Fibroblast of skin of right quadriceps (primary cell): Measurements from ENCODE around the gene USF3.
"Not testable (repeated sequence)": the region's sequence is repeated elsewhere in the genome, so short reads cannot be mapped to it uniquely, and the experiment has no call there.

ENCODE experiments used
- DNase-seq: peaks from one replicate; pipeline ENCODE4 v3.0.0-alpha.2; 2013

Gene USF3

DNA sequence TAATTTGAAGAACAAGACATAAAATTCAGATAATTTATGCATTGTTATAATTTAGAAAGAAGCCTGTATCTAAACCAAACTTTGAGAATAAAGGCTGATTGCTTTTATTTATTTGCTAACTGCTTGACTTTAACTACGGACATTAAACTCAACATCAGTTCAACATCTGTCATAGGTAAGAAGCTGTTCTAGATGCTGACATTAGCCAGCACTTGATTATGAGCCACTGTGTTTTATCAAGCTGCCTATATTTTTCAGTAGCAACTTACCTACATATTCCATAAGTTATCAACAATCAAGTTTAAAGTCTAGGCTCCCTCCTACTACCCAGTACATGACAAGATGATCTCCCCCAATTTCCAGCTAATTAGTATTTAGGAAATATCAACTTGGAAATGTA is 42.1 kb downstream of the USF3 start:
- no peak for DNase-seq

DNA sequence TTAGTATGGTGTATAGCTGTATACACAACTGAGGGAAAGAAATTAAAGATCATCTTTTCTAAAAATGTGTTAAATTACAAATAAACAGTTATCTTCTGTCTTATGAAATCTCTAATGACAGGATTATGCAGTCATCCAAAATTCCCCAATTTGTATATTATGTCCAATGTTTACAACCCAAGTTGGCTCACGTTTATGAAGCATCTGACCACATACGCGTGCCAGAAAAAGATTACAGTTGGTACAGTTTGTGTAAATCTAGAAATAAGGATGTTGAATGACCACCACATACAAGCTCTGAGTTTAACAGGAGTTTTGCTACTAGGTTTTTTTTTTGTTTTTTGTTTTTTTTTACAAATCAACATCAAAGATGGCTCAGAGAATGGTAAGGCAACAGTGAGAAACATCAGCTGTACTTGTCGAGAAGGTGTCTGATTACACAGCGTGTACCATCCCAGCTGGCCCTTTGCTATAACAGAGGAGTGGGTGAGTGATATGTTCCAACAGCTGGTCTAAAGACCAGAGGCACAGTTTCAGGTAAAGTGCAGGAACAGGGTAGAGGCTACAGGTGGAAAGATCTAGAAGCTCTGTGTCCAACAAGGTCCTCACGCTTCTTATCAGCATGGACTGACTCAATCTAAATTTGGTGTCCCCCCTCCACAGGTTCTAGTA is 47.1 kb downstream of the USF3 start:
- no peak for DNase-seq

DNA sequence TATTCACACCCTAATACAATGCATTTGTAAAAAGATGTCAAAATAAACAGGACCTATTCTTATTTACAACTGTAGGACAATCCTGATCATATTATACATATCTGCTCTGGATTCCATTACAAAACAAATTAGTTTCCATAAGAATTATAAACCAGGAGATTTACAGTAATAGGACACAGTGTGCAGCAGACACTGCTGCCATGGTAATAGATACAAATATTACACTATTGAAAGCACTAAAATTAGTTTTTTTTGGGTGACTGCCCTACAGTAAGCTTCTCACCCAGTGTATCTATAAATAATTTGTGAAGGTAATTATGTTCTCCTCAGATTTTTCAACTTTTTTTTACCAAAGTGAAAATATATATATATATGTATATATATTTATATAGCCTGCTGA is 47.9 kb downstream of the USF3 start:
- DNase-seq = no peak

DNA sequence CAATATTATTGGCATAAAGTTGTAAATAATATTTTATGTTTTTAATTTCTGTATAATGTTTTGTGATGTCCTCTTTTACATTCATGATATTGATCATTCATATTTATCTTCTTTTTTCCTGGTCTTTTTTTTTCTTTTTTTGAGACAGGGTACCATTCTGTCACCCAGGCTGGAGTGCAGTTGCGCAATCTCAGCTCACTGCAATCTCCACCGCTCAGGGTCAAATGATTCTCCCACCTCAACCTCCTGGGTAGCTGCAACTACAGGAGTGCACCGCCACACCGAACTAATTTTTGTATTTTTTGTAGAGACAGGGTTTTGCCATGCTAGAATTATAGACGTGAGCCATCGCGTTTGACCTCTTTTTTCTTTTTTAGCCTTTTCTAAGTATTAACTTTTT is 52.9 kb downstream of the USF3 start:
- DNase-seq = no peak

DNA sequence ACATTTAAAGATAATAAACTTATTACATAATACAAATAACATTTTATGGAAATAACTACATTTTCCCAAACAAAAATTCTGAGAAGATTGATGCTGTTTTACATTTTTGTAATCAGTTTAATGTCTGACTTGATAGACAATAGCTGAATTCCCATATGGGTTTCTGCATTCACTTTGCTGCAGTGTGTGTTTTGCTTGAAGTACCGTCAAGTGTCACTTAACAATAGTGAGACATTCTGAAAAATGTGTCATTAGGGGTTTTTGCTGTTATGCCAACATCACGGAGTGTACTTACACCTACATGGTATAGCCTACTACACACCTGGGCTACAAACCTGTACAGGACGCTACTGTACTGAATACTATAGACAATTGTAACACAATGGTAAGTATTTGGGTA is 57.5 kb downstream of the USF3 start:
- DNase-seq = no peak

DNA sequence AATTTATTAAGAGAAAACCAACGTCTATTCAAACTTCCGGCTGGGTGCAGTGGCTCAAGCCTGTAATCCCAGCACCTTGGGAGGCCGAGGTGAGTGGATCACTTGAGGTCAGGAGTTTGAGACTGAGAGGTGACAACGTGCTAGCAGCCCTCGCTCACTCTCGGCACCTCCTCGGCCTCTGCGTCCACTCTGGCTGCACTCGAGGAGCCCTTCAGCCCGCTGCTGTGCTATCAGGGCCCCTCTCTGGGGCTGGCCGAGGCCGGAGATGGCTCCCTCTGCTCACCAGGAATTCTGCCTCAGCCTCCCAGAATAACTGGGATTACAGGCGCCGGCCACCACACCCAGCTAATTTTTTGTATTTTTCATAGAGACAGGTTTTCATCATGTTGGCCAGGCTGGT is 58.7 kb downstream of the USF3 start:
- DNase-seq = no peak

DNA sequence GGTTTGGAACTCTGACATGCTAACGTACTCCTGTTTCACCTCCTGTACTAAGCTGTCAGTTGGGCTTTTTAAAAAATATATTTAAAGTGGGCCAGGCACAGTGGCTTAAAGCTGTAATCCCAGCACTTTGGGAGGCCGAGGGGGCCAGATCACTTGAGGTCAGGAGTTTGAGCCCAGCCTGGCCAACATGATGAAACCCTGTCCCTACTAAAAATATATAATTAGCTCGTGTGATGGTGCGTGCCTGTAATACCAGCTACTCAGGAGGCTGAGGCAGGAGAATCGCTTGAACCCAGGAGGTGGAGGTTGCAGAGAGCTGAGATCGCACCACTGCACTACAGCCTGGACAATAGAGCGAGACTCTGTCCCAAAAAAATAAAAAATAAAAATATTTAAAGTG is 60.4 kb downstream of the USF3 start:
- DNase-seq = not testable (repeated sequence)

DNA sequence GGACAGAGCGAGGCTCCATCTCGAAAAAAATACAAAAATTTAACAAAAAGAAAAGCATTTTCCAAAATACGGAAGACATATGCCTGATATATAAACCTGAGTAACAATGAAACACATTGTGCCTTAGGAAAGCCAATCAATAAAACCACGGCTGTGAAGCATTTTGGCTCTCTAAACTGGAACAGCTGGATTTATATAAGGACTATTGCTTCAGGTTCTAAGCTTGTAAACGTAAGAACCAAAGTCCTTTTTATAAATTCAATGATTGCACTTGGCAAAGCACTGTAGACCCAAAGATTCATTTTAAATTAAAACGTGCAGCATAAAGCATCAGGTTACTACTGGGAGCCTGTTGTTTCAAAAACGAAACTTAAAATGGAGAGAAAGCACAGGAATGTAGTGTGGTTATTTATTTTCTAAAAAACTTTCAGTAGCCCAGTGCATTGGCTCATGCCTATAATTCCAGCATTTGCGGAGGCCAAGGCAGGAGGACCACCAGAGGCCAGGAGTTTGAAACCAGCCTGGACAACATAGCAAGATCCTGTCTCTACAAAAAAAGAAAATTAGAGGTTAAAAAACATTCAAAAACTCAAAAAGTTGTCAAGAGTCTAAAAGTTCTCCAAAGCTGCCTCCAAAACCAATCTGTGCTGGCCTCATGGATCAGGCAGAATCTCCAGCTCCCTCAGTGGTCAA is 61.5 kb downstream of the USF3 start:
- no peak for DNase-seq

DNA sequence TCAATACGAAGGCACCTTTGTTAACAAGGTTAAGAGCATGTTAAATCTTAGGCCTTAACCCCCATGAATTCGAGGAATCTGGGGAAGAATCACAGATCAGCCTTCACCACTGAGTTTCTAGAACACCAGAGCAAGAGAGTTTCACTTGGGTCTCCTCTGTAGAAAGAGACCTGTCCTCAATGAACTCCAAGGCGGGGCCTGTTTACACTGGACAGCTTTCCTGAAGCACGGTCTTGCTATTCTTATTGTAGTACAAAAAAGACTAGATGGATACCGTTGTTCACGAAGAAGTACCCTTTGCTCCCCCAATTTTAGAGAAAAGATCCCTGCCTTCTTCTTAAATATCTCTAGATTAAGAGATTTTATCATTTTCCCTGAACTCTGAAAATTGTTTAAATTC is 64.9 kb downstream of the USF3 start:
- no peak for DNase-seq

DNA sequence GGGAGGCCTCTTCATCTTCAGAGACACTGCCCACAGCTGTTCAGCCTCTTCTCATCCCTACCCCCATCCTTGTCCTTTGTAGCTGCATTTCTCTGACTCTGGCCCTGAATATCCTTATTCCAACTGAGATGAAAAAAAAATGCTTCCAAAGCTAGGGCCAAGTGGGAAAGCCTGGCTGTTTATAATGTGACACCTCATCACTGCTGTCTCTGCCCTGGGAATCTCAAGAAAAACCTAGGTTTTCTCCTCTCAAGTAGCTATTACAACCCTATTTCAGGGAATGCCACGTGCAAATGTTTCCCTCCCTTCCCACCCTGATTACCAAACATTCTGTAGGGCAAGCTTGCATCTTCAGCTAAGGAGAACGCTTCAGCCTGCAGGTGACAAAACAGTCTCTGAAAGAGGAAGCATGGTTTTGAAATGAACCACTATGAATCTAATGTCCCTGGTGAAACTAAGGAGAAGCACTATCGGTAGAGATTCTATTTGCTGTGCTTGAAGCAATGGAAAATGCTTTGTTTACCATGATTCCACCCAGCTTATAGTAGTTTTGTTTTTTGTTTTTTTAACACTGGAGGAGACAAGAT is 65.4 kb downstream of the USF3 start:
- no peak for DNase-seq

DNA sequence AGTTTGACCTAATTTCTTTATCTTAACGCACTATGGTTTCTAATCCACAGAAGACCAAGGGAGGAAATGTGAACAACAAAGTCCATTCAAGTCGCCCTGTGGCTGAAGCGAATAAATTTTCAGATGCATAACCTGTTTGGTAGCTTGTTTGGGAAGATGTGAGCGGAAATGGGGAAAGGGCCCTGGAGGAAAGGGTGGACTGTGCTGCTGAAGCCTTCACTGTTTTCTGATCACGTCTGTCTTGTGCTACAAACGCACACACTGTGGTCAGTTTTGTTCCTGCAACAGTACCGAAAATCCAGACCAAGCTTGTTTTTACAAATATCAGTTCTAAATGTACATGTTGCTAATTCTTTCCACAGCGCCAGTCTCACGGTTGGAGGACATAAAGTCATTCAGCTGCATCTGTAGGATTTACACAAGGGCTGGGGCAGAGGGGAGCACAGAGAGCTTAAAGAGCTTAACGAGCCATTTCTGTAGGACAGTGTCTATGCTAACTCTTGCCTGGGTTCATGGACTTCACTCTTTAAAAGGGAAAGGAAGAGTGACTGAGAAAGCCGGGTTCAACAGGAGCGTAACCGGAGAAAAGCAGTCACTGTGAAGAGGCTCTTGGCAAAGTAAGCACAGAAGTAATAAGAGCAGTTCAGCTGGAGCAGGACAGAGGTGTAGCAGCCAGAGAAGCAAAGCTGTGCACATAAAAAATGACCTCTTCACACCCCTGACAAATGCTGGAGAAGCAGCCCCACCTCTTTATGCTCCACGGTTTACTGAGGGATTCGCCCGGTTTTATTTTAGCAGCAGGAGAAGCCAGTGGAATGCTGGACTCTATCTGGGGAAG is 66.6 kb downstream of the USF3 start:
- DNase-seq = no peak

DNA sequence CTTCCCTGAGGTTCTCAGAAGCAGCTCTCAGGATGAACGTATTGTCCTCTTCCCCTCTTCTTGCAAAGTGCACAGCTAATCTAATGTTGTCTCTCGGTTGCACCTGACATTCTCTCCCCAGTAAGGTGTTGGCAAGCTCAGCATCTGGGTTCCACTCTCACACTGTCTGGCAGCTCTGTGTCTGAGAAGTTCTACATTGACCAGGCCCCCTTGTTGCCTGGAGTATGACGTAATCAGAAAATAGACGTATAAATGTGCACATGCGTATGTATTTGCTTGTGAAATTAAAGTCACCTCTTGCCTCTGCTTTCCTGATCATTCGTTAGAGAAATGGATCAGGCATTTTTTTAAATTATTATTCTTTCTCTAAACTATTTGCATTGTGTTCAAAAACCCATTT is 67.7 kb downstream of the USF3 start:
- DNase-seq = no peak

DNA sequence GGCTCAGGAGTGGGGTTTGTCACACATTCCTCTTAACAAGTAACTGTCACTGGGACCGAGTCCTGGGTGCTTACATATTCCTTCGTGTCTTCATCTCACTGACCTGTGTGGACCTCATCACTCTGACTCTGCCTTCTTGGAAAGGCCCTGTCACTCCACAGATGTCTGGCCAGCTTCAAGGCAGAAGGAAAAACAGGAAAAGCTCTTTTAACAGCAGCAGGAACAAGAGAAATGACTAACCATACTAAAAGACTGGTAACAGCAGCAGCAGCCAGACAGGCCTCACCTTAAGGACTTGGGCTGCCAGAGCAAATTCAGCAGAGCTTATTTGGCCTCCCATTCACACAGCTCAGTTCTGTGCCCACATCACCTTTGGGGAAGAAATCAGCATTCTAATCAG is 68.1 kb downstream of the USF3 start:
- no peak for DNase-seq

DNA sequence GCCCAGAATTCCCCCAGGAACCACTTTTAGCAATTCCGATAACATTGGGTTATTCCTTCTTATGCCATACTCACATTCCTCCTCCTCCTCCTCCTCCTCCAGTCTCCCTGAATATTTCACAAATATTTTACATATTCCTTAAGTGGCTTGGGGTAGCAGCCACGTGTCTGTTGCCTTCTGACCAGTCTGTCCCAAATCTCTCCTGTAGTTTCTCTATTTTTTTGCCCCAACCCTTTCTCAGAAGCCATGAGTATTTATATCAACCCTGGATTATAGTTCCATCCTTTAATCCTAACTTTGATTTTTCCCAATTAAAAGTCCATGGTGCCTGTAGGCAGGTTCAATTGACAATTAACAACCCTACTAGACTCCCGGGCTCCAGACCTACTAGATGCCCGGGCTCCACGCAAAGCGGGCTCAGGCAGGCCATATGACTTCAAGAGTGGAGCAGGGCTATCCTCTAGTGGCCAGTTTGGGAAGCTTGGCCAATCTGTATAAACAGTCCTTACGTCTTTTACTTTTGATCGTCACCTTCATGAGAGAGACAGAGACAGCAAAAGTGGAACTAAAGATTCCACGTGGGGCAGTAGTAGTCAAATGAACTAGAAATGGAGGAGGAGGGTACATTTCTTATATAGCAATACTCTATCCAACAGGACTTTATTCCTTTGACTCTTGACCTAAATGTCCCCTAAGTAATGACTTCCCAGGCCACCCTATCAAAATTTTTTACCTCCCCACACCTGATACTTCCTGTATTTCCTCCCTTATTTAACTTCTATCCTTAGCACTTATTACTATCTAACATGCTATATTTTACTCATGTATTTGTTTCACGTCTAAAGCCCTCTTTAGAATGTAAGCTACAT is 69.7 kb downstream of the USF3 start:
- peak; percentile 53 for DNase-seq

DNA sequence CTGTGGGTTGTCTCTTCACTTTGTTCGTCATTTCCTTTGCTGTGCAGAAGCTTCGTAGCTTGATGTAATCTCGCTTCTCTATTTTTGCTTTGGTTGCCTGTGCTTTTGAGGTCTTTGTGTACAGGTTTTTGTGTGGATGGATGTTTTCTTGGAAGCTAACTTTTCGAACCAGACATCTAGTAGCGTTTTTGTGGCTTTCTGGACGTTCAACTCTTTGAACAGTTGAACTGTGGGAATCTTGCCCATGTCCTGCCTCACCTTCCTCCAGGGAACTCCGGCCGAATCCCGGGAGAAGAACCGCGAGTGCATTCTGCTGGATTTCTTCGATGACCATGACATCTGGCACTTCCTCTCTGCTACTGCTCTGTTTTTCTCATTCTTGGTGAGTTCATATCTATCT is 70.6 kb downstream of the USF3 start:
- no peak for DNase-seq

DNA sequence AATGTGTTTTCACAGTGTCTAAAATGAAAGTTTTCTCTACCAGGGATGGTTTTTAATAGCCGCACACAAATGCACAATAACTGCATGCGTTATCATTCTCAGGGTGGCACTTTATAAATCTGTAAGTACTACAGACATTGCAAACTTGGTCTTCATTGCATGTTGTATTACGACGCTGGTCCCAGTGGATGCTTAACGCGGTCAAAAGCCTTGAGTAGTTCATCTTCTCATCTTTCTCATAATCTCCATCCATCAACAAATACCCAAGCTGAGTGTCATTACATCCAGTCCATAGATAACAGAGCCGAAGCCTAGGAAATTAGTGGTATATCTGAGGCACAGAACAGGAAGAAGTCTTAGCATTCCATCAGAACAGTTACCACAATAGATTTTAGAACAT is 72.6 kb downstream of the USF3 start:
- no peak for DNase-seq

DNA sequence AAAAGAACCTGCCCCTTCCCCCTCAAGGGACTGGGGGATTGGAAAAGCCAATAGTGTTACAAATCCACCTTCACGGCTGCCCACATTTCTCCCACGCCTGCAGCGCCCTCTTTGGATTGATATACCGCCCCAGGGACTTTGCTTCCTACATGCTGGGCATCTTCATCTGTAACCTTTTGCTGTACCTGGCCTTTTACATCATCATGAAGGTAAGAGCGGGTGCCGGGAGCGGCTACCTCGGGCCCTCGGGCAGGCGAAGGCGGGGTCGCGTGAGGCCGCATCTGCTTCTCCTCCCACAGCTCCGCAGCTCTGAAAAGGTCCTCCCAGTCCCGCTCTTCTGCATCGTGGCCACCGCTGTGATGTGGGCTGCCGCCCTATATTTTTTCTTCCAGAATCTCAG is 73.1 kb downstream of the USF3 start:
- DNase-seq = no peak

DNA sequence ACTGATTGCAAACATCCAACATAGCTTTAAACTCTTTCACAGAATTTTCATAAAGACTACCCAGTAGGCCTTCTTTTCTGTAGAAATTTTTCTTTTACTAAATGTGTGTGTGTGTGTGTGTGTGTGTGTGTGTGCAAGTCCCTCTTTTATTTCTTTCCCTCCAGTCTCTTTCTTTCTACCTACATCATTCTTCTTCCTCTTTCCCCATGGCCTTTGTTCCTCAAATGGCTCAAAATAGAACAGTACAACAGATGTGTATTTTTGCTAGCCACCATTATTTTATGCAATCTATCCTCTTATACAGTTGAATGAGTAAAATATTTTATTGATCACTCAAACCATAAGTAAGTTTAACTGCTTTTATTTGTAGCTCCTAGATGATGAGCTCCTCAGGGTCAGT is 76.4 kb downstream of the USF3 start:
- DNase-seq = no peak

DNA sequence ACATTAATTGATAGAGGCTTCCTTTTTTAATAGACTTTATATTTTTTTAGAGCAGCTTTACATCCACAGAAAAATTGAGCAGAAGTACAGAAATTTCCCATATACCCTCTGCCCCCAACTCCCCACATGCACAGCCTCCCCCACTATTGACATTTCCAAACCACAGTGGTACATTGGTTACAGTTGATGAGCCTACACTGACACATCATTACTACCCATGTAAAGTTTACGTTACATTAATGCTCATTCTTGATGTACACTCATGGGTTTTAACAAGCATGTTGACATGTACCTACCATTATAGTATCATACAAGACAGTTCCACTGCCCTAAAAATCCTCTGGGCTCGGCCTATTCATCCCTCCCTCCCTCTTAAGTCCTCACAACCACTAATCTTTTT is 78.7 kb downstream of the USF3 start:
- DNase-seq = no peak

DNA sequence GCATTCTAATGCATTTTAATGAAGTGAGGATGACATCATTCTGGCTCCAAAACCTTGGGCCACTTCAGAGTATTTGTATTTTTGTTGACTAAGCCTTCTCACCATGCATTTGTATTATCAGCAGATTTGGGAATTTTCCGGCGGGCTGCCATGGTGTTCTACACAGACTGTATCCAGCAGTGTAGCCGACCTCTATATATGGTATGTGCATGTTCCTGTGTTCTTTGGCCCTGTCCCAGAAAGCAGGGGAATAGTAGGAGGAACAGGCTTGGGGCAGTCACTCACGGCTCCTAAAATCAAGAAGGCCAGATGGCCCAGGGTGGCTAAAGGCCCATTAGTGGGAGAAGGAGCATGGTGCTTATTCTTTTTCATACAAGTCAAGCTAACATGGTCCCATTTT is 80.5 kb downstream of the USF3 start:
- DNase-seq = no peak

DNA sequence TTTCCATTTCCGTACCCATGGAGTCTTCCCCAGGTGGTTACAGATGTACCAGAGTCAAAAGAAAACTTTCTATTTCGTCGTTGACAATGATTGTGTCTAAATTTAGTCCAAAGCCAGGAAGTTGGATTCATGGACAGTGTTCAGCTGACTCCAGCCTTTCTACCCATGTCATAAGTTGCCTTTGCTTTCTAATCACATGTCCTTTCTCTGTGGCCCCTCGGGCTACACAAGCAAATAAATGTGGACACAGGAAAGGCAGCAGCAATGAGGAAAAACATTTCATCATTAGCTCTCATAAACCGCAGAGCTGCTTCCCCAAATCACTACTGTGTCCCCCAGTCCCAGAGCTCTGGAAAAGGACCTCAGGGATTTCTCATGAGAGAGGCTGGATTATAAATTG is 82.0 kb downstream of the USF3 start:
- DNase-seq = no peak

DNA sequence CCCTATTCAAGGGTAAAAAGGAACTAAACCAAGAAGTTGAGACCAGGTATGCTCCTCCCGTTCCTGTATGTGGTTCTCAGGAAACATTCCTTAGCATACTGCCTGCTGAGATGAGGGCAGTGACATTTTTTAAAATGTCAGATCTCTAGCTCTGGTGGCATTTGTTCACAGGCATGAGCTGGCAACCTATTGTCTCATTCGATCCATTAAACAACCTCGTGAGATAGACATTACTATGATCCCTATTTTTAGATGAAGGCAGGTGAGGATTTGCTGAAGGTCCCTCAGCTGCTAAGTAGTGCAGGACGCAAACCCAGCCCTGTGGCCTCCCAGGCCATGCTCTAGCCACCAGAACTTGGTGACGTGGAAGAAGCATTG is 89.2 kb downstream of the USF3 start:
- DNase-seq = no peak
